Dermis blood vessel endothelial cell (primary cell): ENCODE results near the gene PIMREG. TPM values are rescaled to one million over a fixed set of nuclear protein-coding genes. Genes with fewer than 3 reads are reported as not detected.

Experiments
- DNase-seq: peaks from one replicate; pipeline ENCODE4 v3.0.0; 2010
- total RNA-seq: library from RNA; depleted of rRNA; stranded (reverse); fragments of >200 nt; gene quantifications from 2 replicates; pipeline ENCODE4 v1.2.3, GENCODE V29; 2014

The PIMREG gene
- total RNA-seq, 1 donor from 2014 or later = 7.8 TPM

DNA sequence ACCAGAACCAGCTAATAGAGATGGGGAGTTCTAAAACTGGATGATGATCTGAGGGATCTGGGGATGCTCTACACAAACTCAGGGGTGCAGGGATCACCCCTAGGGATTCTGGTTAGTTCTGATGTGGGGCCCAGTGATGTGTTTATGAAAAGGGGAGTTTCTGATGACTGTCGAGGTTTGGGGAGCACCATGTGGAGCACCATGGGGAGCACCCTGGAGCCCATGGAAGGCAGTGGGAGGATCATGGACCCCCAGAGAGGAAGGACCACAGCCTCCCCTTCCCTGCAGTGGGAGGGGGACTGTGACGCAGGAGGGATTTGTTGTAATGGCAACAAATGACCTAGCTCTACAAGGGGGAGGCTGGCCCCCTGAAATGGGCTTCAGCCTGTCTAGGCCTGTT is 18.4 kb downstream of the PIMREG start:
- DNase-seq = no peak

DNA sequence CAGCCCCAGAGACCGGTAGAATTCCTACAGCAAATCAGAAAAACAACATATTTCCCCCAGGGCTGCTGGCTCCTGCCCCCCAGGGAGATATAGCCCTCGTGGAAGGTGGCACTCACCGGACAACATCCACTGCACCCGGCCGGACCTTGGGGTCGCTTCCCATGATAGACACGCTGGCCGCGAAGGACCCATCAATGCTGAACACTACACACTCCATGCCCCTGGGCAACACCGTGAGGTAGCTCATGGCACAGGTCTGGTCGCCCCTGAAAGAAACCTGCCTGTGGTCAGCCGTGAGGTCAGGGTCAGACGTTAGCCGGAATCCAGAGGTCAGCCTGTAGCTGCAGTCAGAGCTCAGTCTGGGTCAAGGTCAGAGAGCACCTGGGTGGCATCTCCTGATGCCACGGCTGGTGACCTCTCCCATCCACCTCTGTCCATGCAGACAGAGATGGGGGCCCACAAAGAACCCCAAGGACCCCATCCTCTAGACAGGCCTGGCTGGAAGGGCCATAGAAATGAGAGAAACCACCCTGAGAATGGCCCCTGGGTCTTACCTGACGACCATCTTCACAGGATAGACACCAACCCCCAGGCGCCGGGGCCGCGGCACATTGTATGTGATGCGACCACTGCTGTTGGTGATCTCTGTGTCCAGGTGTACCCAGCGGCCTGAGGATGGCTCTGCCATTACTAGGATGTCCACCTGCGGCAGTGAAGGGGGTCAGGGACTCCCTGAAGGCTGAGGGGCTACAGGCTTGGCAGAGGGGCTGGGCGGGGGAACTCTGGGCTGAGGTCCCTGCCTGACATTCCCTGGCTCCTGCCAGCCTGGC is 19.6 kb downstream of the PIMREG start:
- no peak for DNase-seq

DNA sequence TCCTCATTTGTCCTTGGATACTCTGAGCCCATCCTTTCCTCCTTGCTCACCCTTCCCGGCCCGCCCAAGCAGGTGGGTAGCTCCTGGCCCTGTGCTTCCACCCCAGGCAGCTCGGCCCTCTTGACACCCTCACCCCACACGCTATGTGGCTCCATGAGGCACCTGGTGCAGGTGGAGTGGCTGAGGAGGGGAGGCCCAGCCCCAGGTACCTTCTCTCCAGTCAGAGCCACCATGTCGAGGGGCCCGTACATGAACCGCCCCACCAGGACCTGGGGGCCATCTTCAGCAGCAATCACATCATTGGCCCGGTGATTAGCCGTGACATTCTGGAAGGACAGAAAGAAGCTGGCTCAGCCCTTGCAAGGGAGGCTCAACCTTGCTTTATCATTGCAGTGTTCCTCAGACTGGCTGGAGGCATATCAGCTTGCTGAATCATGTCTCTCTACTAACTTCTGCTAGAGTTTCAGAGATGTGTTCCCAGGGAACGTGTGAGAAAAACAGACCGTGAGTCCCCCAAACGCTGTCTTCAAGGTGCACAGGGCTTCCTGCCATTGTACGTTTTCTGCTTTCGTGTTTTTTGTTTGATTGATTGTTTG is 20.3 kb downstream of the PIMREG start:
- no peak for DNase-seq

DNA sequence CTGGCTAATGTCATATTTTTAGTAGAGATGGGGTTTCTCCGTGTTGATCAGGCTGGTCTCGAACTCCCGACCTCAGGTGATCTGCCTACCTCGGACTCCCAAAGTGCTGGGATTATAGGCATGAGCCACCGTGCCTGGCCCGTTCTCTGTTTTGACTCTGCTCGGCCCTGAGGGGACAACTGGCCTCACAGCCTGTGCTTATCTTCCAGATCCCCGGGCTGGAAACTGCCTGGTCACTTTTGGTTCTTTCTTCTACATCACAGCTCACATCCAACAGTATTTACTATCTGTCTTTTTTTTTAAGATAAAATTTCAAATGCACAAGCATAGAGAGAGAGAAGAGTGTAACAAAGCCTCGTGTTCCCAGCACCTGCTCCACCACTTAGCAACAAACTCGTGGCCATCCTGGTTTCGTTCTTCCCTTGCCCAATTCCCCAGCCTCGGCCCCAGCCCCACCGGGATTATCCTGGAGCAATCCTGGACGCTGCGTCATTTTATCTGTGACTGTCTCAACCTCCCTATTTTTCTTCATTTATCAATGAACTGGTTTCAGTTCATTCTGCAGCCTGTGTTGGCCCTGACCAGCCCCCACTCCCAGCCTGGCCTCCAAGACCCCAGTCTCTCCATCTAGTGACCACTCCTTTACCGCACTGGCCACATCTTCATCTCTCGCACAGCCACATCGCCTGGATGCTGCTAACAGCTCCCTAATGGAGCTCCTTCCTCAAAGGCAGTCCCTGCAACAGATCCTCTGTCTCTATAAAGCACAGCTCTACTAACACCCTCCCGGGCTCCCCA is 21.1 kb downstream of the PIMREG start:
- no peak for DNase-seq

DNA sequence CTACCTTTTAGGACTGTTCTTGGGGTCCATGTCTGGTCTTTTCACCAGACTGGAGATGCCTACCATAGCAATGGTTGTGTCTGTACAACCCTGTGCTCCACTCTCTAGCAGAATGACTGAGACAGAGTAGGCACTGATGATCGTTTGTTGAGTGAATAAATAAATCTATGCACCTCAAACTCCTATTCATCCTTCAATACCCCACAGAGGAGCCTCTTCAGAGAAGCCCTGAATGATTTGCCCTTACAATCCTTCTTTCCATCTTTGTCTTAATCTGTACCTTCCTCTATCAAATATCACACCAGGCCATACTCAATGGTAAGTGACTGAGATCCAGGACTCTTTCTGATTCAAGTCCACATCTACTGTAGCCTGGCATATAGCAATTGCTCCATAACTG is 23.3 kb downstream of the PIMREG start:
- no peak for DNase-seq

DNA sequence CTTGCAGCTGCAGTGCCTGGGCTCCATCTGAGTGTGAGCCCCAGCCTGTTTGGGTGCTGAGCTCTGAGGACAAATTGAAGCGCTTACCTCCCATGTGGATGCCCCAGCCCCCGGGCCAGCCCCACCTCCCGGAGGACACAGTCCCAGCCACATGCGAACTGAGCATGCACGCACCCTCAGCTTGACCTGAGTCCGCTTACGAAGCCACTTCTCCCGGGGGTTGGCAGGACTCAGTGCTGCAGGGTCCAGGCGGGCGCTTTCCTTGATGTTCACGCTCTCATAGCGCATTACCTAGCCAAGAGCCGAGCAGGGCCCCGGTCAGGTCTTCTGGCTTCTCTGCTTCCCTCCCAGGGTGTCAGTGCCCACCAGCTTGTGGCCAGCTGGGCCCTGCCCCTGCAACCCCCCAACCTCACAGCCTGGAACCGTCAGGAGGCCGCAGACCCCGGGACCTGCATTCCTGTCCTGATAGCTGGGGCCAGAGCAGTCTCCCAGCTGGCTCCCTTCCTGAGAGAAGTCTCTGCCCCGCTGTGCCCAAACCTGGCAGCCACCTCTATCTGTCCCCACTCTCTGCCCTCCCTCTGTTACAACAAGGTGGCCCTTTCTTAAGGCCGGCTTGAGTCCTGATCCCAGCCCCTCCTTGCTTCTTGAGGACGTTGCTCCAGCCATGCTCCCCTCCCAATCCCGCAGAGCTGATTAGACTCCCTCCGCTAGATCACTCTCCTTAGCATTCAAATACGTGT is 24.0 kb downstream of the PIMREG start:
- no peak for DNase-seq

DNA sequence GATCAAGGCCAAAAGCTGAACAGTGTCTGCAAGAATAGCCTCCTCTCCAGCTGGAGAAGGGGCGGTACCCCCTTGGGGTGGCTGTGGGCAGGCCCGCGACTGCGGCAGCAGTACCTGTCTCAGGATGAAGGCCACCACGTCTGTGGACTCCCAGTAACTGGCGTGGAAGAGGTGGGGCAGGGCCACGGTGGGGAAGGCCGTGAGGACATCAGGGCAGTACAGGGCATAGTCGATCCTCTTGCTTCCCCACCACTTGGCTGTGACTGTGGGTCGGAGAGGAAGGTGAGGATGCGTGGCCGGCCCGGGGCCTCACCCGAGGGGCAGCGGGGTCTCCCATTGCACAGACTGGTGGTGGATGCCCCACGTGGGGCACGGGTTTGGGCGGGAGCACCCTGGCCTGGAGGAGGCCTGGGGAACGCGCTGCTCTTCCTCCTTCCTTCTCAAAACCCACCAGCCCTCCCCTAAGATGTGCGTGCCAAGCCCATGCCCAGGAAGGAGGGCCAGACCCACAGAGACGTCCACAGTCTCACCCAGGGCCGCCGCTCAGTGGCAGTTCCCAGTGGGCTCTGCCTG is 26.0 kb downstream of the PIMREG start:
- DNase-seq = no peak

DNA sequence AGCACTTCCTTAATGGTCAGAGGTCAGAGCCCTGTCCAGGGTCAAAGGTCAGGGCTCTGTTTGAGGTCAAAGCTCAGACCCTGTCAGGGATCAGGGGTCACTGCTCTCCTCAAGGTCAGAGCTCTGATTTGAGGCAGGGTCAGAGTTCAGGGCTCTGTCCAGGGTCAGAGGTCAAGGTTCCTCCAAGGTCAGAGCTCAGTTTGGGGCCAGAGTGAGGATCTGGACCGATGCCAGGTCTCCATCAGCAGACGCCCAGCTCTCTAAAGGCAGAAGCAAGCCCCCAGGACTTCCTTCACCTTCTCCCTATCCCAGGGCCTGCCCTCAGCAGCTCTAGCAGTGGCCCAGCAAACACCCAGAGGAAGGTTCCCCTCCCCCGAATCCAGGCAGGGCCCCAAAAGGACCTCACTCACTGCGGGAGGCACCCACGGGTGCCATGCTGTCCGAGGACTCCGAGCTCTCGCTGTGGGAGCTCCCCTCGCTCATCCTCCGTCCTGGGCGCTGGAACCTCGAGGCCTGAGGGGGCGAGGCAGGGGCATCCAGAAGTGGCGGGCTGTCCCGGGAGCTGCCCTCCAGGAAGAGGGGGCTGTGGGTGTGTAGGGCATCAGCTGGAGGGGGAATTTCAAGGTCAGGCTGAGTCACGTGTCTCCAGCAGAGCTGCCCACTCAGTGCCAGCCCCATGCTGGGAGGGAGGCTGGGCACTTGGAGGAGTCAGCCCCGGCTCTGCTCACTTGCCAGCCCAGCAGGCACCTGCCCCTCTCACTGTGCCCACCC is 26.7 kb downstream of the PIMREG start:
- DNase-seq = no peak

DNA sequence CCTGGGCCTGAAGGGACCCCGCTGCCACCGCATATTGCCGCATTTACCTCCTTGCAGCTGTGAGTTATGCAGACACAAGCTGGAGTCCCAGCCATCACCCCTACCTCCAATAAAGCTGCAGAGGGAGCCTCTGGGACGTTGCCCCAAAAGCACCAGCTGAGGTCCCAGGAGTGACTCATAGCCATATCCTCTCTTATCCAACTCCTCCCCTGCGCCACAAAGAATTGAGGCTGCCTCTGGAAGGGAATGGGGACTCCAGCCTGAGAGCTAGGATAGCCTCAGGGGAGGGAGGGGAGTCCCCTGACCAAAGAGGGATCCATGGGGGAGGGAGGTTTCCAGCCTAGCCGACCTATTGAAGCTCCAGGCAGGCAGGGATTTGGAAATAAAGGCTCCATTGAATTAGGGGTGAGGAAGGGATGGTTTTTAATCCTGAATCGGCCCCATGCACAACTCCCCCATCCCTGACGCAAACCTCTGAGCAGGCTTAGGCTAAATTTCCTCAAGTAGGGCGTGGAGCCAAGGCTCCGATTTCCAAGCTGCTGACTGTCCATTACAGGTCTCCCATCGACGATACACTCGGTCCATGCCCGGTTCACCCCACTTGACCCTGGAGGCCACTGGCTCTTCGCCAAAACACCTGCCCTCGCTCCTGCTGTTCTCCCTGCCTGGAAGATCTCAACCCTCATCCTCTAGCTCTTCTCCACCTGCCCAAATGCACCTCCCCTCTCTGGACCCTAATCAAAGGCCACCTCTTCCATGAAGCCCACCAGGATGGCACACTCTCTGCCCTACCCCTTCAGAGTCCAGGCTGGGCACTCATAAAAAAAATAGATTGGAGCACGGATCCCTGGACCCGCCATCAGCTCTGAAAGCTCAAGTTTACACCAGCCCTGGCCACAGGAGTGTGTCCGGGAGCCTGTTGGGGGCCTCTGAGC is 27.5 kb downstream of the PIMREG start:
- peak; percentile 67 for DNase-seq

DNA sequence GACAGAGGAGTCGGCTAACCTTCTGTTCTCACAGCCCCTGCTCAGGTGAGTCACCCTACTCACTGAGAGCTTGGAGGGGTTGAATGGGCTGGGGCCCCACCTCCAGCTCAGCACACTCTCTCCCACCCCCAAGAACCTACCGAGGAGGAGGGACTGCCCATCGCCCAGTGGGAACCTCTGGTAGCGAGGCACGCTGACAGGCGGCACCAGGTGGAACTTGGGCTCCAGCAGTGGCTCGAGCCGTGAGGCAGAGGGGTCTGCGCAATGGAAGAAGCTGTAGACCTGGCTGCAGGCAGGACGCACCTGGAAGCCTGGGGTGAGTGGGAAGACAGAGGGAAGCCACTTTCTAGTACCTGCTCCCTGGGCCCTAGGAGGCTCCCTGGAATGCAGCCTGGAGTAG is 28.3 kb downstream of the PIMREG start:
- no peak for DNase-seq

DNA sequence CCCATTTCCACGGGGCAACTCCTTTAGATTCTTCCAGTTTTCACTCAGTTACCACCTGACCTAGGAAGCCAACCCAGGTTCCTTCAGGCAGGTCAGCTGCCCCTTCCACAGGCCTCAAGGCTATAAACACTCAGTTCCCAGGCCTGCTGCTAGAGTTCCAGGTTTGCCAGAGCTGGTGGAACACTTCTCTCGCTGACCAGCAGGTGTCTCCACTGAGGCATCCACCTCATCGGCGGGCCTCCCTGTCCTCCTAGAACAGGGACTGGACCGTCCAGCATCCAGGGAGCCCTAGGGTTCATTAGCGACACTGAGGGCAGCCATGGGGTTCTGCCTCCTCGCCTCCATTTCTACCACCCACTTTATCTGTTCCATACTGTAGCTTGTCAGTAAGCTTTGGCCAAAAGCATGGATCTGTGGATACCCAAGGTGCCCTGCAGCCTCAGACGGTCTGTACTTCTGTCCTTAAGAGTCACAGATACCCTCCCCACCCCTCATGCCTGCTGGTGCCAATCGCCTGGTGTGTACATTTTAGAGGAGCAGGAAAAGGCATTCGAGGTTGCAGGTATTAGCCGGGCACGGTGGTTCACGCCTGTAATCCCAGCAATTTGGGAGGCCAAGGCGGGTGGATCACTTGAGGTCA is 29.0 kb downstream of the PIMREG start:
- peak; percentile 86 for DNase-seq

DNA sequence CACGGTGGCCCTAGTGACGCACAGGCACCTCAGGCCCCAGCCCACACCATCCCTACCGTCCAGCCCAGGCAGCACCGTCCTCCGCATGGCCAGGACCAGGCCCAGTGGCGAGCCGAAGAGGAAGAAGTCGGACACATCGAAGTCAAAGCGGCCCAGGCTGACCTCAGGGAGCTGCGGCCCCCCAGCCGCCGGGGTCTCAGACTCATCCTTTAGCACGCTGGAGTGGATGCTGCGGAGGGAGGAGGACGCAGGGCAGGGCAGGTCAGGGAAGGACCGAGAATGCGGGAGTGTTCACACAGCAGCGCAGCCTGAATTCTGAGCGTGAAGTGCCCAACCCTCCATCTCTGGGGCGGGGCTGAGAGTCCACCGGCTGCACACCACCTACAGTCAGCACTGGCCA is 30.1 kb downstream of the PIMREG start:
- DNase-seq = no peak

DNA sequence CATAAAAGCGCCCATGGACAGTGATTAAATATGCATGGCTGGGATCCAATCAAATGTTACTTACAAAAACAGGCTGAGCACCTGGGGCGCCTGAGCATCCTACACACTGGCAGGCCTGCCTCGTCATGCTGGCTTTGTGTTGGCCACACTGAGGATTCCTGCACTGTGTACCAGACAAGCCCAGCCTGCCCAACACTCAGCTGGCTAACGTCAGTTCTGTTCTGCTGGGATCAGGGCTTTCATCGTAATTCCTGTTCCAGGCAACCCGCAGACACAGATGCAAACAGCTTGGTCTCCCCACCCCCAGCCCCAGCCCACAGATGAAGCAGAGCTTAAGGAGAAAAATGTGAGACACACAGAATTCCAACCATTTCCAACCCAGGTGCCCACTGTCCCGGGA is 30.7 kb downstream of the PIMREG start:
- no peak for DNase-seq

DNA sequence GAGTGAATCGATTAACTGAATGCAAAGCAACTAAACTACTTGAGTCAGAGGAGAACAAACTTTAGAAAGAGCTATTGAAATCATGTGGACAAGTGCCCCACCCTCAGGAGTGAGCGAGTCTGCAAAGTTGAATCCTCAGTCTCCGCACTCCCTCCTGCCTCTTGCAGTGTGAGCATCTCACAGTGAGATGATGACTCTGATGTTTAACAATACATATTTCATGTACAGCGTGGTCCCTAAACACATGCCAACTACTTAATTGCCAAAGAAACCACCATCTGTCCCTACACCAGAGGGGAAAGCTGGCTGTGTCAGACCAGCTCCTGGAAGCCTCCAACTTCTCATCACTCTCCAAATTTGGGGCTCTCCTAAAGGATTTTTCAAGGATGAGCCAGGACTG is 31.2 kb downstream of the PIMREG start:
- DNase-seq = no peak

DNA sequence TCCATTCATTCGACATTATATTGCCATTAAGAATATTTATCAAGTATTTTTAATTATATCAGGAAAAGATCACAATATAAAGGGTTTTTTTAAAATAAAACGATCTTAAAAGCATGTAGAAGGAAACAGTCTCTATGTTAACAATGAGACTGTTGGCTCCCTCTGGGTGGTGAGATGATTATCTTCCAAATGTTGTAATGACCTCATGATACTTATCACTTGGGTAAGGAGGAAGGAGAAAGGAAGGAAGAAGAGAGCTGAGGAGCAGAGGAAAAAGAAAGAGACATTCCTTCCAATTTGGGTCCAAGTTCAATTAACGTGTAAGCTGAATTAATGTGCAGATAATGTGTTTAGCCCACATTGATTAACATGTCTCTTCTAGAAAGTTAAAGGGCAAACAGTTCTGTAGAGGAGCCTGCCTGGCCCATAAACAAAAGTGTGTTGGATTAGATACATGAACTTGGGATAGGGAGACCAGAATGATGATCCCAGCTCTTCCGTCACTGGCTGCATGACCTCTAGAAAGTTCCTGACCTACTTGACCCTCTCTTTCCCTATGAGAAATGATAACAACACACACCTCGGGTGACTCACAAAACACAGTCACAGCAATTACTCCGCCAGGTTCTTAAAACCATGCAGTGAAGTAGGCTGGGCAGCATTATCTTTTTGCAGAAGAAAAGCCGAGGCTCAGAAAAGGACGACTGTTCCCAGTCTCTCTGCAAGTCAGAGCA is 32.0 kb downstream of the PIMREG start:
- DNase-seq = peak; percentile 31

DNA sequence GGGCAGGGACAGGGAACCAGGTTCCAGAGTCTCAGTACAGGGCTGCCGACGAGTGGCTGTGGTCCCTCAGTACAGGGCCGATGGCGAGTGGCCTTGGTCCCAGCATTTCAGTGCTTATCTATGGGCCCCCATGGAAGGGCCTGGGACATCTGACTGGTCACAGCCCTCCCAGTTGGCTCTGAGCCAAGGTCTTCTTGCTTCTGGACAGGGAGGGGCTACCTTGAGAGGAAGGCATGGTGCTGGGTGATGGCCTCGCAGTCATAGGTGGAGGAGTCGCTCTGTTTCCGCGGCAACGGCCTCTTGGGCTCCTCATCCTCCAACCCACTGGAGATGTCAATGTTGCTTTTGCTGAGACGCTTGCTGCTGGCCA is 32.5 kb downstream of the PIMREG start:
- no peak for DNase-seq

DNA sequence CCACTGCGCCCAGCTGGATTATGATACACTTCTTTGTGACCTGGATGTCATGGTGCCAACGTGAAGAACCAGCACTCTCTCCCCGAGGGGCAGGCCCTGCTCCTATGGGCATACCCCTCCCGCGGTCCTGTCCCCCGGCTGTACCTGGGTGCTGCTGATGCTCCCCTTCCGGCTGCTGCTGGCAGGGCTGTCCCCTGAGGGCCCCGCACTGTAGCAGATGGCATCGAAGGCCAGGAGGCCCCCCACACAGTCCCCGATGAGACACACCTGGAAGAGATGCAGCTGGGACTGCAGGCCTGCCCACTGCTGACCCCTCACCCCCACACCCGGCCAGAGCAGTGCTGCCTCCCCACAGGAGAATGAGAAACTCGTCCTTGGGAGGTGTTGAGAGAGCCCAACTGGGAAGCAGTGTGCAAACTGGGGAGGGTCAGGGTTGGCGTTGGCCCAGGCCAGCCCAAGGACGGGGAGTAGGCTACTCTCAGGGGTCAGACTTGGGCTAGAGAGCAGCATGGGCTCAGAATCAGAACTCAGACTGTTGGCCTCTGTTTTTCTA is 33.7 kb downstream of the PIMREG start:
- no peak for DNase-seq

DNA sequence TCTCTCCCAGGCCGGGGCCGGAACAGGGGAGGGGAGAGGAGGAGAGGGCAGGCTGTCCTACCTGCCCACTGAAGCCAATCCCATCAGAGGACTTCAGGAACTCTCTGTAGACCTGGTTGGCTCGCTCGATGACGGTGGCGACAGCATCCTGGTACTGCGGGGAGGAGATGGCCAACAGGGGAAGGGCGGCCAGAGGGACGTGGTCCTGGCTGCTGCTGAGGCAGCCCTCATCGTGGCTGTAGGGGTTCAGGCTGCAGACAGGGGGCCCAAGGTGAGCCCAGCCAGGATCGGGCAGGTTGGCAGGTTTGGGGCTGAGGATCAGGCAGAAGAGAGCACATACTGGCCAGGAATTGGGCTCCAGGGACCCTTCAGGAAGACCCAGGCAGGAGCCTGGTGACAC is 34.2 kb downstream of the PIMREG start:
- DNase-seq = no peak
